Astrocyte of the spinal cord (primary cell): Measurements from ENCODE around the gene EBNA1BP2.

Experiments used
- DNase-seq: peaks from one replicate; pipeline ENCODE4 v3.0.0; 2011; ENCODE audit warnings: low read depth, low spot score
- H3K4me3 ChIP-seq: 2 replicates; pipeline ENCODE4 v1.5.1; 2011; ENCODE audit warnings: low read depth, mild to moderate bottlenecking, low read length, moderate library complexity
- CTCF ChIP-seq: IDR thresholded peaks from 2 replicates; pipeline ENCODE4 v1.5.1; 2012; ENCODE audit warnings: low read depth, mild to moderate bottlenecking, low read length, inconsistent platforms
- in situ Hi-C: cut with HindIII; loops from 2 replicates; pipeline ENCODE4 v1.10.0; 2017; ENCODE audit warnings: low sequenced_read_pairs

EBNA1BP2 gene

GRCh38 chr1:43153443-43153842, 18.6 kb downstream of the EBNA1BP2 start:
- H3K4me3 ChIP-seq: no peak overlapping the region
- no peak for DNase-seq
- no peak for TF ChIP-seq CTCF
- in situ Hi-C loops: no loop called here

GRCh38 chr1:43152866-43153265, 19.2 kb downstream of the EBNA1BP2 start:
- DNase-seq: no peak
- no peak overlapping the region for H3K4me3 ChIP-seq
- no peak for TF ChIP-seq CTCF
- in situ Hi-C loops: no loop called here

GRCh38 chr1:43149889-43150288, 22.2 kb downstream of the EBNA1BP2 start:
- no peak for DNase-seq
- H3K4me3 ChIP-seq: no peak overlapping the region
- no peak for TF ChIP-seq CTCF
- in situ Hi-C loops: no loop called here

GRCh38 chr1:43147625-43148327, 24.3 kb downstream of the EBNA1BP2 start:
- in situ Hi-C loops: no loop called here
- H3K4me3 ChIP-seq: peak overlapping the region; percentile 47
- DNase-seq: peak; percentile 73
- no peak for TF ChIP-seq CTCF

- H3K4me3 ChIP-seq: no peak overlapping the region
- peak; percentile 59 for DNase-seq
- no peak for TF ChIP-seq CTCF
- in situ Hi-C loops: no loop called here
Measured at GRCh38 chr1:43144237-43144636, 27.9 kb downstream of the EBNA1BP2 start.

- TF ChIP-seq CTCF: peak; percentile 28
- no peak for DNase-seq
- in situ Hi-C loops: no loop called here
- no peak overlapping the region for H3K4me3 ChIP-seq
Measured at GRCh38 chr1:43143441-43143888, 28.6 kb downstream of the EBNA1BP2 start.
